Measurements from ENCODE around the gene DES. TPM values are rescaled to one million over a fixed set of nuclear protein-coding genes. Genes with fewer than 3 reads are reported as not detected.
A peak's percentile ranks its signal among the peaks of the same experiment; 100 is the strongest.

The DES gene
- total and polyA plus RNA-seq, 2 donors from 2014 or later, result 30.0 to 74.2 TPM

DNA sequence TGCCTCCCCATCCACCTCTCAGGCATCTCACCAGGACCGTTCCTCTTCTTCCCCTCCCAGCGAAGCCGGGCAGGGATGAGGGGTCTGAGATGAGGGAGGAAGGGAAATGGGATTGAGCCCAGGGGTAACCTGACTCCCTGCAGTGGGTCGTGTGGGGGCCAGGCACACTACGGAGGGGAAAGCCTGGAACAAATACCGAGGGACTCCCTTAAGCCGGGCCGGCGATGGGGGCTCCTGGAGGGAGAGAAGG is 16.2 kb downstream of the DES start:
- FAIRE-seq (no peak), DNase-seq (peak in 1 of 5 donors; percentile 36)
- no peak for TF ChIP-seq CTCF (IDR thresholded peaks at IDR 0.05; ENCODE audit: borderline replicate concordance, extremely low read depth, insufficient read depth)
- Histone ChIP-seq H3K4me1 (ENCODE audit: control insufficient read depth in 2 of 3, insufficient read depth in 2 of 3, low read depth in 1 of 3, low read length in 3 of 3) (no peaks in the 10 kb centered on the region), H3K27me3 (ENCODE audit: control insufficient read depth, insufficient read depth, low read length) (peaks cover 3% of the 10 kb centered on the region), H3K4me3 (ENCODE audit: low read length in 3 of 3) (no peak overlapping the region), H3K36me3 (ENCODE audit: control insufficient read depth in 2 of 3, insufficient read depth in 3 of 3, low read length in 3 of 3) (no peaks in the 10 kb centered on the region), H3K9me3 (ENCODE audit: control insufficient read depth in 2 of 3, insufficient read depth in 1 of 3, low read length in 3 of 3) (no peaks in the 10 kb centered on the region), H3K27ac (ENCODE audit: low read depth in 2 of 2, low read length in 2 of 2) (no peak overlapping the region), H3K9ac (ENCODE audit: low read length in 3 of 3) (no peak overlapping the region)
- intact Hi-C loops (cut with DNase I), result no loop called here

DNA sequence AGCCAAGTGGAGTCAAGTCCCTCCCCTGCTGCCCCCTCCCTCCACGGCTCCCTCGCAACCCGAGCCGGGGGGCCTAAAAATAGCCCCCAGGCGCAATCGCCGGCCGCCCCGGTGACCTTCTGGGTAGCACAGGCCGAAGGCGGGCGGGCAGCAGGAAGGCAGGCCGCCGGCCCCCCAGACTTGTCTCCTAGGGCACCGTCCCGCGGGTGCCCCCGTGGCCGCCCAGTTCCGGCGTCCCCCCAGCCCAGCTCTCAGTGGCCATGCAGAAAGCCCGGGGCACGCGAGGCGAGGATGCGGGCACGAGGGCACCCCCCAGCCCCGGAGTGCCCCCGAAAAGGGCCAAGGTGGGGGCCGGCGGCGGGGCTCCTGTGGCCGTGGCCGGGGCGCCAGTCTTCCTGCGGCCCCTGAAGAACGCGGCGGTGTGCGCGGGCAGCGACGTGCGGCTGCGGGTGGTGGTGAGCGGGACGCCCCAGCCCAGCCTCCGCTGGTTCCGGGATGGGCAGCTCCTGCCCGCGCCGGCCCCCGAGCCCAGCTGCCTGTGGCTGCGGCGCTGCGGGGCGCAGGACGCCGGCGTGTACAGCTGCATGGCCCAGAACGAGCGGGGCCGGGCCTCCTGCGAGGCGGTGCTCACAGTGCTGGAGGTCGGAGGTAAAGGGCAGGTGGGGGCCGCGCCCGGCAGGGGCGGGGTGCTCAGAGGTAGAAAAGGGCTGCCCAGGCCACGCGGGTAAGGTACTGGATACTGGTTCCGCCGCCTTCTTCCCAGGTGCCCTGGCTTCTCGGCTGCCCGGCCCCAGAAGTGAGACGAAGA is 16.7 kb downstream of the DES start, which contains the start of gene SPEG:
TSS of gene SPEG (plus strand) at position 126 of the 808 bp plus-strand sequence. CDS start at position 261, 135 bp downstream.
- no peaks in the 10 kb centered on the region for H3K4me1 ChIP-seq (ENCODE audit: control insufficient read depth in 2 of 3, insufficient read depth in 2 of 3, low read depth in 1 of 3, low read length in 3 of 3)
- peaks cover 3% of the 10 kb centered on the region for H3K27me3 ChIP-seq (ENCODE audit: control insufficient read depth, insufficient read depth, low read length)
- no peak for FAIRE-seq
- H3K4me3 ChIP-seq (ENCODE audit: low read length in 3 of 3), result no peak within 1 kb of the TSS
- H3K36me3 ChIP-seq (ENCODE audit: control insufficient read depth in 2 of 3, insufficient read depth in 3 of 3, low read length in 3 of 3), result no peaks in the 10 kb centered on the region
- DNase-seq, result peak in 4 of 5 donors; percentile 46 to 70 (median 61)
- H3K9me3 ChIP-seq (ENCODE audit: control insufficient read depth in 2 of 3, insufficient read depth in 1 of 3, low read length in 3 of 3), result no peaks in the 10 kb centered on the region
- no peak within 1 kb of the TSS for H3K9ac ChIP-seq (ENCODE audit: low read length in 3 of 3)
- TF ChIP-seq CTCF (IDR thresholded peaks at IDR 0.05; ENCODE audit: borderline replicate concordance, extremely low read depth, insufficient read depth), result no peak
- intact Hi-C loops (cut with DNase I), result no loop called here
- no peak within 1 kb of the TSS for H3K27ac ChIP-seq (ENCODE audit: low read depth in 2 of 2, low read length in 2 of 2)

GRCh38 chr2:219435701-219436100 is 17.5 kb downstream of the DES start:
- Histone ChIP-seq H3K27me3 (ENCODE audit: control insufficient read depth, insufficient read depth, low read length) (peaks cover 3% of the 10 kb centered on the region), H3K36me3 (ENCODE audit: control insufficient read depth in 2 of 3, insufficient read depth in 3 of 3, low read length in 3 of 3) (no peaks in the 10 kb centered on the region), H3K4me1 (ENCODE audit: control insufficient read depth in 2 of 3, insufficient read depth in 2 of 3, low read depth in 1 of 3, low read length in 3 of 3) (no peaks in the 10 kb centered on the region), H3K27ac (ENCODE audit: low read depth in 2 of 2, low read length in 2 of 2) (no peak overlapping the region), H3K9ac (ENCODE audit: low read length in 3 of 3) (no peak overlapping the region), H3K4me3 (ENCODE audit: low read length in 3 of 3) (no peak overlapping the region), H3K9me3 (ENCODE audit: control insufficient read depth in 2 of 3, insufficient read depth in 1 of 3, low read length in 3 of 3) (no peaks in the 10 kb centered on the region)
- intact Hi-C loops (cut with DNase I), result no loop called here
- TF ChIP-seq CTCF (IDR thresholded peaks at IDR 0.05; ENCODE audit: borderline replicate concordance, extremely low read depth, insufficient read depth), result no peak
- no peak for FAIRE-seq
- peak in 1 of 5 donors; percentile 45 for DNase-seq

All from kidney (tissue), 14 donors.